ENCODE results near the gene CMTM6. TPM values are rescaled to one million over a fixed set of nuclear protein-coding genes. Genes with fewer than 3 reads are reported as not detected.

The CMTM6 gene
- total RNA-seq, 1 experiment from 2014 or later: 43.5 TPM

- Mint-ChIP-seq H3K27ac (peak overlapping the region in 2 of 3 experiments; percentile 83 to 92; a peak in 4 of 7 replicates), H3K36me3 (ENCODE audit: insufficient read depth in 1 of 3, low read depth in 3 of 3) (peaks cover 0 to 3% (median 0%) of the 10 kb centered on the region in 3 experiments; a peak in 2 of 7 replicates), H3K9me3 (no peaks in the 10 kb centered on the region), H3K27me3 (ENCODE audit: low read depth) (no peaks in the 10 kb centered on the region; the same call in 1 of the 2 replicates), H3K4me3 (peak overlapping the region; percentile 94 to 99), H3K4me1 (peaks cover 20 to 30% of the 10 kb centered on the region in 2 experiments)
- no peak overlapping the region for H2BK12ac ChIP-seq (ENCODE audit: insufficient read length, low read depth, low read length)
- no peaks in the 10 kb centered on the region; the same call in 1 of the 2 replicates for H3K79me2 ChIP-seq (ENCODE audit: insufficient read depth, low read length)
- no peak overlapping the region for H3K14ac ChIP-seq (ENCODE audit: insufficient read depth, low read length)
- no peak for DNase-seq
- no peaks in the 10 kb centered on the region for H3K79me1 ChIP-seq (ENCODE audit: insufficient read depth, low read depth, low read length, poor library complexity, severe bottlenecking)
- peak overlapping the region; percentile 46 for H2AFZ ChIP-seq (ENCODE audit: low read length)
- H4K20me1 ChIP-seq (ENCODE audit: control insufficient read depth, insufficient read depth, insufficient read length): peaks cover 2% of the 10 kb centered on the region
- no peak overlapping the region for H3K23ac ChIP-seq (ENCODE audit: insufficient read length, low read depth, low read length)
- no peaks in the 10 kb centered on the region for H3K9me3 ChIP-seq (ENCODE audit: control insufficient read depth, low read depth, low read length)
- peaks cover 4% of the 10 kb centered on the region; the same call in 1 of the 2 replicates for H3K4me1 ChIP-seq (ENCODE audit: insufficient read depth, low read length)
- no peak for TF ChIP-seq CTCF (conservative IDR thresholded peaks at IDR 0.05)
- no peak overlapping the region for H4K5ac ChIP-seq (ENCODE audit: insufficient read length, low read depth, low read length)
- H4K91ac ChIP-seq (ENCODE audit: insufficient read length, low read depth, low read length): no peak overlapping the region
- H3K56ac ChIP-seq (ENCODE audit: insufficient read length, low read depth, low read length): no peak overlapping the region
- H3K27me3 ChIP-seq (ENCODE audit: insufficient read depth, low read length): no peaks in the 10 kb centered on the region
- no peak overlapping the region for H2BK120ac ChIP-seq (ENCODE audit: low read depth, low read length, poor library complexity, severe bottlenecking)
- WGBS (ENCODE audit: extremely low coverage, insufficient read length, low lambda C conversion rate): 100% methylated on average over 2 of the region's 6 CpGs
- no peak overlapping the region for H3K4ac ChIP-seq (ENCODE audit: low read depth, low read length)
- H2BK15ac ChIP-seq (ENCODE audit: low read depth, low read length): no peak overlapping the region
- H4K8ac ChIP-seq (replicated peaks; ENCODE audit: insufficient read length, low read depth, low read length): no peak overlapping the region
- no peak overlapping the region for H3T11ph ChIP-seq (ENCODE audit: low read length)
- no peak overlapping the region for H3K27ac ChIP-seq (ENCODE audit: insufficient read length, low read depth, low read length)
- no peak overlapping the region for H3K18ac ChIP-seq (ENCODE audit: insufficient read length, low read depth, low read length)
- no peak overlapping the region for H2BK20ac ChIP-seq (ENCODE audit: low read depth, low read length, poor library complexity, severe bottlenecking)
- H3K23me2 ChIP-seq (ENCODE audit: insufficient read length, low read depth, low read length, poor library complexity, severe bottlenecking): no peaks in the 10 kb centered on the region
- no peak overlapping the region for H2AK5ac ChIP-seq (ENCODE audit: insufficient read length, low read length)
- no peak overlapping the region for H2BK5ac ChIP-seq (ENCODE audit: insufficient read length, low read length)
- H3K4me2 ChIP-seq (ENCODE audit: insufficient read depth, insufficient read length, low read length): peak overlapping the region; percentile 62
- no peak overlapping the region for H3K9ac ChIP-seq (ENCODE audit: extremely low read depth, insufficient read length, low read length)
Observed at GRCh38 chr3:32502946-32503286, 264 bp upstream of the CMTM6 start.
